SKM-1 (cell line): Measurements from ENCODE around the gene GRID2IP.

Experiments
- DNase-seq: peaks from one replicate; lab custom pipeline; 2025; ENCODE audit not compliant: unreplicated experiment; lab: John Stamatoyannopoulos, UW

GRID2IP gene

GRCh38 chr7:6563936-6564770, 12.9 kb upstream of the GRID2IP start:
- DNase-seq = no peak

- no peak for DNase-seq
Observed at GRCh38 chr7:6562106-6562505, 10.8 kb upstream of the GRID2IP start.

- no peak for DNase-seq
Observed at GRCh38 chr7:6559896-6560295, 8.6 kb upstream of the GRID2IP start.

- DNase-seq = peak; percentile 19
Observed at GRCh38 chr7:6558837-6559236, 7.6 kb upstream of the GRID2IP start.

GRCh38 chr7:6556196-6556595, 4.9 kb upstream of the GRID2IP start:
- DNase-seq = no peak

GRCh38 chr7:6554848-6555247, 3.6 kb upstream of the GRID2IP start:
- DNase-seq = no peak

- DNase-seq = no peak
Observed at GRCh38 chr7:6553448-6554044, 2.3 kb upstream of the GRID2IP start.

GRCh38 chr7:6547400-6547799, 3.9 kb downstream of the GRID2IP start:
- no peak for DNase-seq

GRCh38 chr7:6546498-6547251, 4.6 kb downstream of the GRID2IP start:
- no peak for DNase-seq

- DNase-seq = no peak
Observed at GRCh38 chr7:6545398-6546126, 5.7 kb downstream of the GRID2IP start.

- DNase-seq = no peak
Observed at GRCh38 chr7:6542368-6542767, 8.9 kb downstream of the GRID2IP start.

GRCh38 chr7:6536262-6537260, 14.7 kb downstream of the GRID2IP start:
- DNase-seq = no peak

GRCh38 chr7:6533893-6534495, 17.3 kb downstream of the GRID2IP start:
- DNase-seq = no peak

- no peak for DNase-seq
Observed at GRCh38 chr7:6532516-6532915, 18.7 kb downstream of the GRID2IP start.

GRCh38 chr7:6531492-6532279, 19.6 kb downstream of the GRID2IP start:
- no peak for DNase-seq

- no peak for DNase-seq
Observed at GRCh38 chr7:6530626-6531491, 20.4 kb downstream of the GRID2IP start.

GRCh38 chr7:6529643-6530042, 21.6 kb downstream of the GRID2IP start:
- no peak for DNase-seq
